Mesenchymal stem cell (in vitro differentiated cells and primary cell): Measurements from ENCODE around the gene CD8B2.

Experiments
- DNase-seq: peaks from one replicate; pipeline ENCODE4 v3.0.0-alpha.2; 2013
- H2AFZ ChIP-seq: one replicate; pipeline ENCODE4 v1.6.1; 2013; ENCODE audit warnings: low read depth, mild to moderate bottlenecking, control low read depth, inconsistent platforms, low read length, moderate library complexity
- H2AK5ac ChIP-seq: 2 replicates; pipeline ENCODE4 v1.6.1; 2013; ENCODE audit warnings: low read length, moderate library complexity, mild to moderate bottlenecking, inconsistent platforms; ENCODE audit not compliant: severe bottlenecking
- H2BK120ac ChIP-seq: one replicate; pipeline ENCODE4 v1.6.1; 2013; ENCODE audit warnings: low read depth, mild to moderate bottlenecking, inconsistent platforms, low read length, moderate library complexity
- H2BK12ac ChIP-seq, 2 experiments: one replicate each; pipeline ENCODE4 v1.6.1; 2013; ENCODE audit warnings: inconsistent platforms in 2 of 2, low read length in 2 of 2, mild to moderate bottlenecking in 2 of 2, moderate library complexity in 2 of 2, control low read depth in 1 of 2
- H2BK15ac ChIP-seq: one replicate; pipeline ENCODE4 v1.6.1; 2013; ENCODE audit warnings: mild to moderate bottlenecking, low read depth, inconsistent platforms; ENCODE audit not compliant: poor library complexity, severe bottlenecking
- H2BK5ac ChIP-seq: 2 replicates; pipeline ENCODE4 v1.6.1; 2013; ENCODE audit warnings: low read depth, mild to moderate bottlenecking, low read length, control low read depth, inconsistent platforms; ENCODE audit not compliant: poor library complexity, severe bottlenecking
- H3K14ac ChIP-seq, 2 experiments: one replicate each; pipeline ENCODE4 v1.6.1; 2013; ENCODE audit warnings: inconsistent platforms in 2 of 2, low read length in 2 of 2, control low read depth in 1 of 2, mild to moderate bottlenecking in 1 of 2, moderate library complexity in 1 of 2
- H3K18ac ChIP-seq, 2 experiments: one replicate each; pipeline ENCODE4 v1.6.1; 2013; ENCODE audit warnings: inconsistent platforms in 2 of 2, low read length in 2 of 2, control low read depth in 1 of 2, low read depth in 1 of 2, mild to moderate bottlenecking in 1 of 2
- H3K23ac ChIP-seq, 2 experiments: one replicate each; pipeline ENCODE4 v1.6.1; 2013; ENCODE audit warnings: inconsistent platforms in 2 of 2, low read length in 2 of 2, mild to moderate bottlenecking in 2 of 2, moderate library complexity in 2 of 2, control low read depth in 1 of 2
- H3K27ac ChIP-seq: 2 replicates; pipeline ENCODE4 v1.5.1; 2013; ENCODE audit warnings: mild to moderate bottlenecking, moderate library complexity, low read length, control low read depth, inconsistent platforms; ENCODE audit not compliant: poor library complexity, severe bottlenecking
- H3K27me3 ChIP-seq, 2 experiments: 2 replicates each; pipeline versions ENCODE4 v1.6.1 to v1.7.0; 2013; ENCODE audit warnings: low read length in 2 of 2, mild to moderate bottlenecking in 2 of 2, moderate library complexity in 2 of 2, control low read depth in 1 of 2, inconsistent platforms in 1 of 2; ENCODE audit not compliant: control insufficient read depth in 1 of 2, insufficient read depth in 1 of 2
- H3K36me3 ChIP-seq, 2 experiments: 2 replicates each; pipeline versions ENCODE4 v1.6.1 to v1.7.0; 2013; ENCODE audit warnings: low read length in 2 of 2, control low read depth in 1 of 2, inconsistent platforms in 1 of 2, low read depth in 1 of 2, mild to moderate bottlenecking in 1 of 2; ENCODE audit not compliant: insufficient read depth in 2 of 2, control insufficient read depth in 1 of 2
- H3K4ac ChIP-seq, 2 experiments: one replicate each; pipeline ENCODE4 v1.6.1; 2013; ENCODE audit warnings: inconsistent platforms in 2 of 2, low read length in 2 of 2, mild to moderate bottlenecking in 2 of 2, moderate library complexity in 2 of 2, control low read depth in 1 of 2, low read depth in 1 of 2
- H3K4me1 ChIP-seq: 2 replicates; pipeline ENCODE4 v1.6.1; 2013; ENCODE audit warnings: low read depth, low read length, control low read depth; ENCODE audit not compliant: control insufficient read depth, insufficient read depth
- H3K4me2 ChIP-seq: 2 replicates; pipeline ENCODE4 v1.6.1; 2013; ENCODE audit warnings: low read length, mild to moderate bottlenecking, inconsistent platforms; ENCODE audit not compliant: poor library complexity, severe bottlenecking
- H3K4me3 ChIP-seq, 2 experiments: 2 replicates each; pipeline versions ENCODE4 v1.5.1 to v1.7.0; 2013; ENCODE audit warnings: low read length in 2 of 2, mild to moderate bottlenecking in 2 of 2, control low read depth in 1 of 2, low read depth in 1 of 2; ENCODE audit not compliant: insufficient read depth in 1 of 2
- H3K79me1 ChIP-seq: replicated peaks from 2 replicates; pipeline ENCODE4 v1.6.1; 2013; ENCODE audit warnings: mild to moderate bottlenecking, control low read depth, low read length, inconsistent platforms; ENCODE audit not compliant: poor library complexity, severe bottlenecking
- H3K9ac ChIP-seq: 2 replicates; pipeline ENCODE4 v1.7.0; 2013; ENCODE audit warnings: mild to moderate bottlenecking, low read length, moderate library complexity
- H3K9me3 ChIP-seq: 2 replicates; pipeline ENCODE4 v1.7.0; 2013; ENCODE audit warnings: mild to moderate bottlenecking, low read length; ENCODE audit not compliant: control insufficient read depth
- H4K8ac ChIP-seq: one replicate; pipeline ENCODE4 v1.6.1; 2013; ENCODE audit warnings: inconsistent platforms, mild to moderate bottlenecking, low read length, moderate library complexity
- H4K91ac ChIP-seq: one replicate; pipeline ENCODE4 v1.6.1; 2013; ENCODE audit warnings: mild to moderate bottlenecking, low read length, inconsistent platforms
- WGBS: methylation state at CpG from one replicate; pipeline ENCODE4 v1.1.7; 2013; ENCODE audit warnings: mixed read lengths; 5-methylcytosine and 5-hydroxymethylcytosine counted together

CD8B2 gene

DNA sequence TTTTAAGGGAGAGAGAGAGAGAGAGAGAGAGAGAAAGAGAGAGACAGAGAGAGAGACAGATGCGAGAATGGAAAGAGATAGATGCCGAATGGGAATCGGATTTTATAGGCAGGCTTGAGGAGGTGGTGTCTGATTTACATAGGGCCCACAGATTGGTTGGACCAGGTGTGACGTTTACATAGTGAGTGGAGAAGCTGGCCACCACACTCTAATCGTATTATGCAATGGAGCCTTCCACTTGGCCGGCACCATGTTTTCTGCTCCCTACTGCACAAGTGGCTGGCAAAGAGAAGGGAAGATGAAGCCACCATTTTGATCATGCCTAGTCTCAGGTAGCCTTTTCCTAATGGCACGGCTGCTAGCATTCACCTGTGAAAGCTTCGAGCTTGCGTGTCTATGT lies 33.9 kb downstream of the CD8B2 start:
- no peak overlapping the region for H3K4ac ChIP-seq
- no peak overlapping the region for H2BK12ac ChIP-seq
- H3K9ac ChIP-seq, result no peak overlapping the region
- H2AFZ ChIP-seq, result no peak overlapping the region
- no peaks in the 10 kb centered on the region for H3K36me3 ChIP-seq
- no peak overlapping the region for H2BK120ac ChIP-seq
- DNase-seq, result no peak
- no peak overlapping the region for H2AK5ac ChIP-seq
- H3K14ac ChIP-seq, result no peak overlapping the region
- H4K8ac ChIP-seq, result no peak overlapping the region
- no peaks in the 10 kb centered on the region for H3K27me3 ChIP-seq
- H3K4me3 ChIP-seq, result no peak overlapping the region
- no peak overlapping the region for H2BK15ac ChIP-seq
- 81% methylated on average over 8 of the region's 9 CpGs for WGBS
- H3K9me3 ChIP-seq, result no peaks in the 10 kb centered on the region
- H3K4me1 ChIP-seq, result no peaks in the 10 kb centered on the region
- no peak overlapping the region for H3K27ac ChIP-seq
- no peak overlapping the region for H3K23ac ChIP-seq
- H3K79me1 ChIP-seq, result no peaks in the 10 kb centered on the region
- no peak overlapping the region for H2BK5ac ChIP-seq
- H3K4me2 ChIP-seq, result no peak overlapping the region
- H4K91ac ChIP-seq, result no peak overlapping the region
- H3K18ac ChIP-seq, result no peak overlapping the region

DNA sequence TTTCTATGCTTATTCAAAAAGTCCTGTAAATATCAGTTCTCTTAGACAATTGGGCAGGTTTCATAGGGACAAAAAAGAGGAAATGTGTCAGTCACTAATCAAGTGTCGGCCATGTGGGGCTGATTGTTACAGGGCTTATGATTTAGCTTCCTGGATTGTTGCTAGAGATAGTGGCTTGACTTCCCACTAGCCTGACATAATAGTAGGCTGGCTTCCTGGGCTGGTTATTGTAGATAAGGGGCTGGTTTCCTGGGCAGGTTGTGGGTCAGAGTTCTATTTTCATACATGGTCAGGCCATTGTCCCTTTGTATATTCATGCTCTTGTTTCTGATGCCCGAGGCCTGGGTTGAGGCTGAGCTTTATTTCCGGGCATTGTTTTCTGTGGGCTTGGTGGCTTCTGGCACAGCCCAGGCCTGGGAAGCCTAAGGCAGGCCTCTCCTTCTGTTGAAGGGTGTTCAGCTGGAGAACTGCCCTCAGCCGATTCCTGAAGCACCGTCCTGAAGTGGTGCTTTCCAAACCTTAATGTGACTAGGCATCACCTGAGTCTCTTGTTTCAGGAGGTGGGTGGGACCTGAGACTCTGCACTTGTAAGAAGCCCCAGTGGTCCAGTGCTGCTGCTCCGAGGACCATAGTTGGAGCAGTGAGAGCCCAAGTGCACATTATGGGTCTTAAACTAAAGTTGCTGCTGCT lies 37.0 kb downstream of the CD8B2 start:
- Histone ChIP-seq H3K9ac (no peak overlapping the region), H3K18ac (no peak overlapping the region), H2BK15ac (no peak overlapping the region), H3K27me3 (peaks cover 0 to 12% of the 10 kb centered on the region in 2 experiments), H3K27ac (no peak overlapping the region), H3K4ac (no peak overlapping the region), H3K4me2 (no peak overlapping the region), H2AK5ac (no peak overlapping the region), H3K23ac (no peak overlapping the region), H2BK12ac (no peak overlapping the region), H2BK5ac (no peak overlapping the region), H3K14ac (no peak overlapping the region), H3K36me3 (no peaks in the 10 kb centered on the region), H3K9me3 (no peaks in the 10 kb centered on the region), H3K4me3 (no peak overlapping the region), H4K8ac (no peak overlapping the region), H2BK120ac (no peak overlapping the region), H4K91ac (no peak overlapping the region), H3K79me1 (no peaks in the 10 kb centered on the region), H2AFZ (no peak overlapping the region), H3K4me1 (no peaks in the 10 kb centered on the region)
- DNase-seq, result no peak
- 83% methylated on average over 6 of the region's 6 CpGs for WGBS

DNA sequence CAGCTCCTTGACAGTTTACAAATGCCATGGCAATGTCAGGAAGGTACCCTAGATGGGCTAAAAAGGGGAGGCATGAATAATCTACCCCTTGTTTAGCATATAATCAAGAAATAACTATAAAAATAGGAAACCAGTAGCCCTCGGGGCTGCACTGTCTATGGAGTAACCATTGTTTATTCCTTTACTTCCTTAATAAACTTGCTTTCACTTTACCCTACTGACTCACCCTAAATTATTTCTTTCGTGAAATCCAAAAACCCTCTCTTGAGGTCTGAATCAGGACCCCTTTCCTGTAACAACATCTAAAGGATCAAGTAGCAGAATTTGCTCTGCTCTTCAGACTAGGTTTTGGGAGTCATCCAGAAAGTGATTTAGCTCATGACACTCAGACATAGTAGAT lies 43.7 kb downstream of the CD8B2 start:
- H3K4me2 ChIP-seq, result no peak overlapping the region
- no peak overlapping the region for H3K14ac ChIP-seq
- no peak for DNase-seq
- no peak overlapping the region for H3K9ac ChIP-seq
- no peak overlapping the region for H2BK5ac ChIP-seq
- H3K27ac ChIP-seq, result peak overlapping the region; percentile 51
- H4K8ac ChIP-seq, result no peak overlapping the region
- no peak overlapping the region for H3K18ac ChIP-seq
- no peaks in the 10 kb centered on the region for H3K36me3 ChIP-seq
- H3K79me1 ChIP-seq, result no peaks in the 10 kb centered on the region
- no peak overlapping the region for H4K91ac ChIP-seq
- H2BK12ac ChIP-seq, result no peak overlapping the region
- no peak overlapping the region for H3K4me3 ChIP-seq
- no peak overlapping the region for H3K4ac ChIP-seq
- no peaks in the 10 kb centered on the region for H3K9me3 ChIP-seq
- no peak overlapping the region for H3K23ac ChIP-seq
- H3K27me3 ChIP-seq, result peaks cover 4 to 36% of the 10 kb centered on the region in 2 experiments
- H2BK15ac ChIP-seq, result no peak overlapping the region
- H3K4me1 ChIP-seq, result peaks cover 2% of the 10 kb centered on the region
- H2BK120ac ChIP-seq, result no peak overlapping the region
- no peak overlapping the region for H2AK5ac ChIP-seq
- 48% methylated on average over 2 of the region's 2 CpGs for WGBS
- H2AFZ ChIP-seq, result no peak overlapping the region

DNA sequence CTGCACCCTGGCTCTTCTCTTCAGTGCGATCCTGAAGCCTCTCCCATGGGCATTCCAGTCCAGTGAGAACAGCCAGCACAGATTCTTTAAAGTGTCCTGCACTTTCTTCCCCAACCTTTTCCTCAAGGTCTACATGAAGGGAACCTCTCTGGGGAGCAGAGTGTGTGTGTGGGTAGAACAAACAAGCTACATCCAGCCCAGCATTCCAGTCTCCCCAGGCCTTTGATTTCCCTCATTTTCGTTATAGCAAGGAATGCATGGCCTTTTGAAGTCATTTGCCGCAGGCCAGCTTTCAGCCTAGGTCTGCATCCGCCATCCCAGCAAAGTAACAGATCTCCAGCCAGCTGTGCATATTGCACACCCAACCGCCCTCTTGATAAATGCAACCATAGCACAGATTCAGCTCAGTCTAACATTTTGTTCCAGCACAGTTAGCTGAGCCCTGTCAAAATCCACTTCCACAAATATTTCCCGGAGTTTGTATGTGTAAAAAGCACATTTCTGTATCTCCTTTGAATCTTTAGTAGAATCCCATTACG lies 44.6 kb downstream of the CD8B2 start:
- Histone ChIP-seq H3K36me3 (no peaks in the 10 kb centered on the region), H4K91ac (no peak overlapping the region), H2BK120ac (no peak overlapping the region), H3K79me1 (no peaks in the 10 kb centered on the region), H2AK5ac (no peak overlapping the region), H2BK15ac (no peak overlapping the region), H2BK12ac (no peak overlapping the region), H3K14ac (no peak overlapping the region), H3K27ac (peak overlapping the region; percentile 55), H3K4me2 (no peak overlapping the region), H3K18ac (no peak overlapping the region), H3K27me3 (peaks cover 4 to 36% of the 10 kb centered on the region in 2 experiments), H3K4me1 (peaks cover 2% of the 10 kb centered on the region), H2BK5ac (no peak overlapping the region), H3K4me3 (no peak overlapping the region), H3K4ac (no peak overlapping the region), H3K9ac (no peak overlapping the region), H2AFZ (no peak overlapping the region), H4K8ac (no peak overlapping the region), H3K23ac (no peak overlapping the region), H3K9me3 (no peaks in the 10 kb centered on the region)
- DNase-seq, result no peak
- WGBS, result 77% methylated on average over 6 of the region's 7 CpGs
